Upper lobe of left lung (tissue), 6 donors: Measurements from ENCODE around the gene XXYLT1. TPM values are rescaled to one million over a fixed set of nuclear protein-coding genes. Genes with fewer than 3 reads are reported as not detected.

Experiments used
- ATAC-seq, 2 donors: fragments of 200-7000 bp; cut with Tn5 transposase; one replicate each; pipeline ENCODE4 v1.9.1; 2022; ENCODE audit warnings: mild to moderate bottlenecking in 2 of 2, moderate library complexity in 2 of 2; ENCODE audit not compliant: low FRiP score in 2 of 2
- DNase-seq, 2 donors: peaks; one replicate each; pipeline ENCODE4 v3.0.0-alpha.2; 2019 to 2020
- H3K27ac ChIP-seq, 4 donors: fragments of 200-600 bp; sonication (generic); one replicate each; pipeline ENCODE4 v1.5.1; 2016 to 2019
- H3K27me3 ChIP-seq, 4 donors: fragments of 200-600 bp; sonication (generic); one replicate each; pipeline ENCODE4 v1.5.1; 2017 to 2019
- H3K36me3 ChIP-seq, 4 donors: fragments of 200-600 bp; sonication (generic); one replicate each; pipeline ENCODE4 v1.5.1; 2016 to 2019
- H3K4me1 ChIP-seq, 4 donors: fragments of 200-600 bp; sonication (generic); one replicate each; pipeline ENCODE4 v1.5.1; 2018 to 2019
- H3K4me3 ChIP-seq, 4 donors: fragments of 200-600 bp; sonication (generic); one replicate each; pipeline ENCODE4 v1.5.1; 2017 to 2019; ENCODE audit warnings: mild to moderate bottlenecking in 2 of 4, moderate library complexity in 1 of 4
- H3K9me3 ChIP-seq, 4 donors: fragments of 200-600 bp; sonication (generic); one replicate each; pipeline ENCODE4 v1.5.1; 2018 to 2019
- EP300 ChIP-seq, 4 donors: sonication (generic); formaldehyde crosslinking; IDR thresholded peaks; one replicate each; pipeline ENCODE4 v1.5.1; 2017; ENCODE audit warnings: antibody characterized with exemption in 4 of 4, control low read depth in 2 of 4
- POLR2A ChIP-seq, 4 donors: fragments of 450-650 bp; IDR thresholded peaks; one replicate each; pipeline ENCODE4 v1.5.1; 2016 to 2017; ENCODE audit warnings: antibody characterized with exemption in 4 of 4, mild to moderate bottlenecking in 2 of 4
- POLR2AphosphoS5 ChIP-seq, 2 donors: sonication (generic); formaldehyde crosslinking; IDR thresholded peaks; one replicate each; pipeline ENCODE4 v1.5.1; 2017; ENCODE audit warnings: antibody characterized with exemption in 2 of 2
- WGBS, 2 donors: methylation state at CpG; one replicate each; pipeline ENCODE4 v1.1.5; 2017 to 2018; 5-methylcytosine and 5-hydroxymethylcytosine counted together
- total RNA-seq, 6 donors: library from RNA; depleted of rRNA in 4 of 6; stranded (reverse); fragments of >200 nt in 4 of 6; gene quantifications; one replicate each; pipeline versions ENCODE4 v1.1.0 to v1.2.1, GENCODE V29; 2016 to 2021
- TF ChIP-seq, protein P1 (sequence below), 6 experiments: fragments of 450-650 bp in 4 of 6; fragments of 200-600 bp in 2 of 6; sonication (generic) in 2 of 6; IDR thresholded peaks; one replicate each; pipeline ENCODE4 v1.5.1; 2016 to 2019; ENCODE audit warnings: antibody characterized with exemption in 6 of 6
- donor health status: DM: no; HTN: no; CAD: no; lungs with moderate emphysema.
- donor health status: DM: no; HTN: yes; CAD: no; lungs with severe emphysema.

XXYLT1 gene
- total RNA-seq, 6 donors from 2014 or later, result 6.3 to 9.6 (median 8.6) TPM

DNA sequence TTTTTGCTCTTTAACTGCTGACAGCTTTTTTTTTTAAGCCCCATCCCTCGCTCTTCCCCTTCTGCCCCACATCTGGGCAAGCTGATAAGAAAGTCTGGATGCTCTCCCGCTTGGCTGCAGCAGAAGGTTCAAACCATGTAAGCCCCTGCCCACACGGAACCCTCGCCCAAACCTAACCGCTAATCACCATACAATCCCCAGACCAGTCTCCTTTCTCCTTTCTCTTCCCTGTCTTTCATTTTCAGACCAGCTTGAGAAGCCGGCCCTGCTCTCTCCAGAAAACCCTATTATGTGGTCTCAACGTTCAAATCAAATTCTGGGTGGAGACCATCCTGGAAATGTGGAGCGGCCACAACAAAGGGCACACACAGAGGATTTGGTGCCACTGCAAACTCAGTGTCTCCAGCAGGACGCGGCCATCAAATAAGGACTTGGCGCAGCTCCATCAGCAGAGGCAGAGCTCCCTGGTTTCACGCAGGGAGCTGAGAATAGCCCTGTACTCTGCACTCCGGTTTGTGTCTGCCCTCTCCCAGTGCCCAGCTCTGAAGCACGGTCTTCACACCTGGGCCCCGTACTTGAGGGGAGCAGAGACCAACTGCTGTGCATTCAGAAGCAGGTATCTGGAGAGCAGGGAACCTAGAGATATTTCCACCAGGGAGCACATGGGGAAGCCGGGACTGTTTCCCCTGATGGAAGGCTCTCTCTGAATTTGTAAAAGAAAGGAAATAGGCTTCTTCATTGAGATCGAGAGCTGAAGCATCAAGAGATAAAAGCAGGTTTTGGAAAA, 92.6 kb downstream of the XXYLT1 start:
- TF ChIP-seq EP300 (IDR thresholded peaks at IDR 0.05), result no peak
- no peak for TF ChIP-seq POLR2A (IDR thresholded peaks at IDR 0.05)
- no peak for TF ChIP-seq POLR2AphosphoS5 (IDR thresholded peaks at IDR 0.05)
- TF ChIP-seq, protein P1, sequence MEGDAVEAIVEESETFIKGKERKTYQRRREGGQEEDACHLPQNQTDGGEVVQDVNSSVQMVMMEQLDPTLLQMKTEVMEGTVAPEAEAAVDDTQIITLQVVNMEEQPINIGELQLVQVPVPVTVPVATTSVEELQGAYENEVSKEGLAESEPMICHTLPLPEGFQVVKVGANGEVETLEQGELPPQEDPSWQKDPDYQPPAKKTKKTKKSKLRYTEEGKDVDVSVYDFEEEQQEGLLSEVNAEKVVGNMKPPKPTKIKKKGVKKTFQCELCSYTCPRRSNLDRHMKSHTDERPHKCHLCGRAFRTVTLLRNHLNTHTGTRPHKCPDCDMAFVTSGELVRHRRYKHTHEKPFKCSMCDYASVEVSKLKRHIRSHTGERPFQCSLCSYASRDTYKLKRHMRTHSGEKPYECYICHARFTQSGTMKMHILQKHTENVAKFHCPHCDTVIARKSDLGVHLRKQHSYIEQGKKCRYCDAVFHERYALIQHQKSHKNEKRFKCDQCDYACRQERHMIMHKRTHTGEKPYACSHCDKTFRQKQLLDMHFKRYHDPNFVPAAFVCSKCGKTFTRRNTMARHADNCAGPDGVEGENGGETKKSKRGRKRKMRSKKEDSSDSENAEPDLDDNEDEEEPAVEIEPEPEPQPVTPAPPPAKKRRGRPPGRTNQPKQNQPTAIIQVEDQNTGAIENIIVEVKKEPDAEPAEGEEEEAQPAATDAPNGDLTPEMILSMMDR (IDR thresholded peaks at IDR 0.05), result no peak
- Histone ChIP-seq H3K27me3 (no peaks in the 10 kb centered on the region), H3K9me3 (no peaks in the 10 kb centered on the region), H3K4me3 (no peak overlapping the region), H3K27ac (peak overlapping the region in 3 of 4 donors; percentile 1 to 74 (median 51)), H3K4me1 (peaks cover 32 to 55% (median 43%) of the 10 kb centered on the region in 4 donors), H3K36me3 (no peaks in the 10 kb centered on the region)
- ATAC-seq (no peak), DNase-seq (no peak)
- 41 to 43% methylated on average over 16 to 17 of the region's 17 CpGs for WGBS, 2 donors

DNA sequence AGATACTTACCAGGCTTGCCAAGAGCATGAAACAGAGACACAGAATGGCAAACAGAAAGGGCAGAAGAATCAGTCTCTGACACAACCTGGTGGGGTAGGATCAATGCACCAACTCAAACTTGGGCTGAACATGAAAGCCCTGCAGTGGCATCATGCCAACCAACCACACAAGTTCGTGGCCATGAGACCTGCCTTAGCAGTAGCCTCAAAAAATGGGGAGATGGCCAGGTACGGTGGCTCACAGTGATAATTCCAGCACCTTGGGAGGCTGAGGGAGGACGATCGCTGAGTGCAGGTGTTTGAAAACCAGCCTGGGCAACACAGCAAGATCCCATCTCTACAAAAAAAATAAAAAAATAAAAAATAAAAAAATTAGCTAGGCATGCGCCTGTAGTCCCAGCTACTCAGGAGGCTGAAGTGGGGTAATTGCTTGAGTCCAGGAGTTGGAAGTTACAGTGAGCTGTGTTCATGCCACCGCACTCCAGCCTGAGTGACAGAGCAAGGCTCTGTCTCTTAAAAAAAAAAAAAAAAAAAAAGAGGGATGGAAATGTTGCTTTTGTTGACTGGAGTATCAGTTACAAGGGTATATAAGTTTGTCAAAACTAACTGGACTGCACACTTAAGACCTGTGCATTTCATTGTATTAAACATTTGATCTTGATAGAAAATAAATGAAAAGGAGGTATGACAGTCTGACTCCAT, 93.4 kb downstream of the XXYLT1 start:
- Histone ChIP-seq H3K9me3 (no peaks in the 10 kb centered on the region), H3K4me1 (peaks cover 32 to 49% (median 43%) of the 10 kb centered on the region in 4 donors)

DNA sequence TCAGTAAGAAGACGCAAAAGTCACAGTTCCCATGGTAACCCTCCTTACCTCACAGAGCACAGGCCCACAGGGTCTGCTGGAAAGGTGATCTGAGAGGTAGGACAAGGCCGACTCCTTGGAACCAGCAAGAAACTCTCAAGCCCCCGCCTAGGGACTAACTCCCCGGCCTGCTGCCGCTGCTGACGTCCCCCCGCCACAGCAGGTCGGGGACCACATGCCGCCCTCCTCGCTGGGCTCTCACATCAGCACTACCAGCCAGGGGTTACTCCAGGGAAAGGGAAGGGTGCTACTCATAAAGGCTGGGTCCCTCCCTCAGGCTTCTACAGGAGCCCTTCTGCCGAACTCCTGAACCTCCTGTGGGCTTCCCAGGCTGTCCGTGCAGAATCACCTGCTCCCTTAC, 94.2 kb downstream of the XXYLT1 start:
- DNase-seq (peak in 1 of 2 donors; percentile 46), ATAC-seq (no peak)
- peaks cover 34 to 49% (median 40%) of the 10 kb centered on the region in 4 donors for H3K4me1 ChIP-seq
- TF ChIP-seq, protein P1 (IDR thresholded peaks at IDR 0.05), result no peak
- H3K36me3 ChIP-seq, result no peaks in the 10 kb centered on the region
- H3K4me3 ChIP-seq, result no peak overlapping the region
- no peak overlapping the region for H3K27ac ChIP-seq
- H3K27me3 ChIP-seq, result no peaks in the 10 kb centered on the region
- no peaks in the 10 kb centered on the region for H3K9me3 ChIP-seq
- WGBS, 2 donors, result 96 to 97% methylated on average over 4 to 9 of the region's 12 CpGs

More for the DNA sequence above, 93.4 kb downstream of the XXYLT1 start:
- no peak for DNase-seq
- ATAC-seq, result no peak
- 93 to 94% methylated on average over 6 of the region's 6 CpGs for WGBS, 2 donors
- no peak overlapping the region for H3K4me3 ChIP-seq
- H3K27ac ChIP-seq, result peak overlapping the region in 1 of 4 donors; percentile 51
- TF ChIP-seq POLR2AphosphoS5 (IDR thresholded peaks at IDR 0.05) (no peak), POLR2A (IDR thresholded peaks at IDR 0.05) (no peak), EP300 (IDR thresholded peaks at IDR 0.05) (no peak)
- TF ChIP-seq, protein P1 (IDR thresholded peaks at IDR 0.05), result no peak
- H3K27me3 ChIP-seq, result no peaks in the 10 kb centered on the region
- no peaks in the 10 kb centered on the region for H3K36me3 ChIP-seq

DNA sequence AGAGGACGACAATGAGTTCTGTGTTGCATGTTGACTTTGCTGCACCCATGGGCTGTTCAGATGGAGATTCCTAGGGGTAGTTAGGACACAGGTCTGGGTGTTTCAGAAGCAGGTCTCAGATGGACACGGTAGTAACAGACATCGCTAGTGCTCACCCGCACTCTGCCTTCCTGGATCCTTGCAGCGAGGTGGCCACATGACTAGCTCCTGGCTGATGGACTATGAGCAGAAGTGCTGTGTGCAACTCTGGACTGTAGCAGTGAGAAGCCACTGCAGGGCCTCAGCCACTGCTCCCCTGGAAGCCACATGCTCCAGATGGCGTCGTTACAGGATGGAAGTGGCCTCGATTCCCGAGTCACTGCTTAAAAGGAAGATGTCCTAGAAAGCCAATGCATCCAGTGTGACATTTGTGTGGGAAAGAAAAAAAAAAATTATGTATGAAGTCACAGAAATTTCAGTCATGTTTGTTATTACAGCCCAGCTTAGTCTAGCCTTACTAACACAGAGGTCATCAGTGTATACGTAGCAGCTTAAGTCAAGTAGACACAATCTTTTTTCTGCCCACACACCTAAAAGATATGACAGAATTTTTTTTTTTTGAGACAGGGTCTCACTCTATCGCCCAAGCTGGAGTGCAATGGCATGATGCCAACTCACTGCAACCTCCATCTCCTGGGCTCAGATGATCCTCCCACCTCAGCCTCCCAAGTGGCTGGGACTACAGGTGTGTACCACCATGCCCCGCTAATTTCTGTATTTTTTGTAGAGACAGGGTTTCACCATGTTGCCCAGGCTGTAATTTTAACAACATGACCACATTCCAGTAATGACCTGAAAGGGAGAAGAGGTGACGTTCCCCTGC, 95.3 kb downstream of the XXYLT1 start:
- 92 to 93% methylated on average over 13 of the region's 13 CpGs for WGBS, 2 donors
- Histone ChIP-seq H3K27ac (no peak overlapping the region), H3K4me3 (no peak overlapping the region), H3K36me3 (no peaks in the 10 kb centered on the region), H3K27me3 (no peaks in the 10 kb centered on the region), H3K4me1 (peaks cover 34 to 45% (median 40%) of the 10 kb centered on the region in 4 donors), H3K9me3 (no peaks in the 10 kb centered on the region)
- DNase-seq (no peak), ATAC-seq (no peak)
- TF ChIP-seq, protein P1 (IDR thresholded peaks at IDR 0.05), result no peak
- TF ChIP-seq POLR2AphosphoS5 (IDR thresholded peaks at IDR 0.05) (no peak), EP300 (IDR thresholded peaks at IDR 0.05) (no peak), POLR2A (IDR thresholded peaks at IDR 0.05) (no peak)
